ENCODE data around the gene GPS1.

- TF ChIP-seq CTCF (IDR thresholded peaks at IDR 0.05): no peak
- TF ChIP-seq EZH2 (IDR thresholded peaks at IDR 0.05; ENCODE audit: borderline replicate concordance, insufficient read depth, low read depth, low read length, poor library complexity, severe bottlenecking): no peak
These were observed 55.1 kb downstream of the GPS1 start for GRCh38 chr17:82106688-82107305.
